Suprapubic skin (tissue), 4 donors: ENCODE measurements around the gene COQ6. TPM values are rescaled to one million over a fixed set of nuclear protein-coding genes. Genes with fewer than 3 reads are reported as not detected.
"Not testable (repeated sequence)": the region's sequence is repeated elsewhere in the genome, so short reads cannot be mapped to it uniquely, and the experiment has no call there.

Source experiments
- DNase-seq, 2 donors: peaks; one replicate each; pipeline ENCODE4 v3.0.0-alpha.2; 2019; ENCODE audit warnings: low spot score in 2 of 2
- H3K27ac ChIP-seq: fragments of 200-600 bp; sonication (generic); one replicate; pipeline ENCODE4 v1.5.1; 2019
- H3K27me3 ChIP-seq: fragments of 200-600 bp; sonication (generic); one replicate; pipeline ENCODE4 v1.5.1; 2019
- H3K36me3 ChIP-seq: fragments of 200-600 bp; sonication (generic); one replicate; pipeline ENCODE4 v1.5.1; 2019
- H3K4me1 ChIP-seq: fragments of 200-600 bp; sonication (generic); one replicate; pipeline ENCODE4 v1.5.1; 2019
- H3K4me3 ChIP-seq: fragments of 200-600 bp; sonication (generic); one replicate; pipeline ENCODE4 v1.5.1; 2019; ENCODE audit warnings: mild to moderate bottlenecking
- H3K9me3 ChIP-seq: fragments of 200-600 bp; sonication (generic); one replicate; pipeline ENCODE4 v1.5.1; 2019
- CTCF ChIP-seq, 2 donors: fragments of 200-600 bp in 1 of 2; fragments of 450-650 bp in 1 of 2; sonication (generic) in 1 of 2; IDR thresholded peaks; one replicate each; pipeline ENCODE4 v1.5.1; 2016 to 2019; ENCODE audit warnings: antibody characterized with exemption in 2 of 2, mild to moderate bottlenecking in 1 of 2, moderate library complexity in 1 of 2
- EP300 ChIP-seq: sonication (generic); formaldehyde crosslinking; IDR thresholded peaks from one replicate; pipeline ENCODE4 v1.6.1; 2017; ENCODE audit warnings: antibody characterized with exemption
- POLR2A ChIP-seq, 2 donors: fragments of 450-650 bp; IDR thresholded peaks; one replicate each; pipeline ENCODE4 v1.6.1; 2017; ENCODE audit warnings: antibody characterized with exemption in 2 of 2, mild to moderate bottlenecking in 2 of 2, moderate library complexity in 2 of 2
- POLR2AphosphoS5 ChIP-seq, 3 donors: sonication (generic); formaldehyde crosslinking; IDR thresholded peaks; one replicate each; pipeline ENCODE4 v1.6.1; 2017; ENCODE audit warnings: antibody characterized with exemption in 3 of 3
- WGBS: methylation state at CpG from one replicate; pipeline ENCODE4 v1.1.5; 2018; 5-methylcytosine and 5-hydroxymethylcytosine counted together
- total RNA-seq, 4 donors: library from RNA; depleted of rRNA; stranded (reverse); fragments of >200 nt; gene quantifications; one replicate each; pipeline ENCODE4 v1.1.0, GENCODE V29; 2016

Gene COQ6
- total RNA-seq, 4 donors from 2014 or later: 25.4 to 54.0 (median 42.3) TPM

- no peak overlapping the region for H3K27ac ChIP-seq
- no peaks in the 10 kb centered on the region for H3K4me1 ChIP-seq
- 86% methylated on average over 4 of the region's 4 CpGs for WGBS
- H3K36me3 ChIP-seq: peaks cover 28% of the 10 kb centered on the region
- no peak overlapping the region for H3K4me3 ChIP-seq
- DNase-seq: no peak
- H3K9me3 ChIP-seq: no peaks in the 10 kb centered on the region
- no peak for TF ChIP-seq CTCF (IDR thresholded peaks at IDR 0.05)
- TF ChIP-seq EP300: no peak
- TF ChIP-seq POLR2A (IDR thresholded peaks at IDR 0.05): no peak
- no peak for TF ChIP-seq POLR2AphosphoS5 (IDR thresholded peaks at IDR 0.05)
- no peaks in the 10 kb centered on the region for H3K27me3 ChIP-seq
Observed at GRCh38 chr14:73977896-73978295, 27.8 kb downstream of the COQ6 start.

- no peaks in the 10 kb centered on the region for H3K4me1 ChIP-seq
- TF ChIP-seq EP300 (no peak), POLR2AphosphoS5 (IDR thresholded peaks at IDR 0.05) (no peak), CTCF (IDR thresholded peaks at IDR 0.05) (no peak), POLR2A (IDR thresholded peaks at IDR 0.05) (no peak)
- H3K9me3 ChIP-seq: no peaks in the 10 kb centered on the region
- peaks cover 27% of the 10 kb centered on the region for H3K36me3 ChIP-seq
- WGBS: 88% methylated on average over 3 of the region's 3 CpGs
- H3K27ac ChIP-seq: no peak overlapping the region
- no peak overlapping the region for H3K4me3 ChIP-seq
- no peaks in the 10 kb centered on the region for H3K27me3 ChIP-seq
- DNase-seq: no peak
Observed at GRCh38 chr14:73988065-73988464, 38.0 kb downstream of the COQ6 start.

DNA sequence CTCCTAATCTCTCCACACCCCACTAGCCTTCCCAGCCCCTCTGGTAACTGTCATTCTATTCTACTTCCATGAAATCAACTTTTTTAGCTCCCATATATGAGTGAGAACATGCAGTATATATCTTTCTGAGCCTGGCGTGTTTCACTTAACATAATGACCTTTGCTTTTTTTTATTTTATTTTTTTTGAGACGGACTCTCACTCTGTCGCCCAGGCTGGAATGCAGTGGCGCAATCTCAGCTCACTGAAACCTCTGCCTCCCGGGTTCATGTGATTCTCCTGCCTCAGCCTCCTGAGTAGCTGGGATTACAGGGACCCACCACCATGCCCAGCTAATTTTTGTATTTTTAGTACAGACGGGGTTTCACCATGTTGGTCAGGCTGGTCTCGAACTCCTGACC, 38.6 kb downstream of the COQ6 start:
- H3K4me1 ChIP-seq, H3K27me3 ChIP-seq, DNase-seq, H3K4me3 ChIP-seq, H3K27ac ChIP-seq, H3K9me3 ChIP-seq: not testable (repeated sequence)
- 90% methylated on average over 7 of the region's 7 CpGs for WGBS
- H3K36me3 ChIP-seq: peaks cover 28% of the 10 kb centered on the region

GRCh38 chr14:73991092-73991491, 41.0 kb downstream of the COQ6 start:
- WGBS: 94% methylated on average over 4 of the region's 4 CpGs
- no peaks in the 10 kb centered on the region for H3K27me3 ChIP-seq
- H3K4me3 ChIP-seq: no peak overlapping the region
- no peaks in the 10 kb centered on the region for H3K4me1 ChIP-seq
- no peak overlapping the region for H3K27ac ChIP-seq
- DNase-seq: no peak
- H3K9me3 ChIP-seq: no peaks in the 10 kb centered on the region
- peaks cover 21% of the 10 kb centered on the region for H3K36me3 ChIP-seq
- TF ChIP-seq POLR2AphosphoS5 (IDR thresholded peaks at IDR 0.05) (no peak), POLR2A (IDR thresholded peaks at IDR 0.05) (no peak), EP300 (no peak), CTCF (IDR thresholded peaks at IDR 0.05) (no peak)

DNA sequence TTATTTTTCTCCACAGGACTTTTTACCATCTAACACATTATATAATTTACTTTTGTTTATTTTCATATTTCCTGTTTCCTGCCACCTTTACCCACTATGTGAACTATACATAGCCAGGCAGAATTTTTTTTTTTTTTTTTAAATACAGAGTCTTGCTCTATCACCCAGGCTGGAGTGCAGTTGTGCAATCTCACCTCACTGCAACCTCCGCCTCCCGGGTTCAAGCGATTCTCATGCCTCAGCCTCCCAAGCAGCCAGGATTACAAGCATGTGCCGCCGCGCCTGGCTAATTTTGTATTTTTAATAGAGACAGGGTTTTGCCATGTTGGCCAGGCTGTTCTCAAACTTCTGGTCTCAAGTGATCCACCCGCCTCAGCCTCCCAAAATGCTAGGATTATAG, 44.8 kb downstream of the COQ6 start:
- not testable (repeated sequence) for DNase-seq, H3K27ac ChIP-seq, H3K36me3 ChIP-seq, H3K27me3 ChIP-seq, H3K4me3 ChIP-seq, H3K4me1 ChIP-seq, H3K9me3 ChIP-seq
- WGBS: 99% methylated on average over 7 of the region's 7 CpGs

GRCh38 chr14:73995977-73996378, 45.9 kb downstream of the COQ6 start:
- H3K4me3 ChIP-seq: no peak overlapping the region
- H3K36me3 ChIP-seq: peaks cover 8% of the 10 kb centered on the region
- no peak overlapping the region for H3K27ac ChIP-seq
- no peaks in the 10 kb centered on the region for H3K9me3 ChIP-seq
- no peaks in the 10 kb centered on the region for H3K4me1 ChIP-seq
- TF ChIP-seq CTCF (IDR thresholded peaks at IDR 0.05): no peak
- TF ChIP-seq EP300: no peak
- no peak for TF ChIP-seq POLR2AphosphoS5 (IDR thresholded peaks at IDR 0.05)
- TF ChIP-seq POLR2A (IDR thresholded peaks at IDR 0.05): no peak
- no peak for DNase-seq
- H3K27me3 ChIP-seq: no peaks in the 10 kb centered on the region
- WGBS: 94% methylated on average over 8 of the region's 8 CpGs
